Measurements from ENCODE around the gene RPS2.

DNA sequence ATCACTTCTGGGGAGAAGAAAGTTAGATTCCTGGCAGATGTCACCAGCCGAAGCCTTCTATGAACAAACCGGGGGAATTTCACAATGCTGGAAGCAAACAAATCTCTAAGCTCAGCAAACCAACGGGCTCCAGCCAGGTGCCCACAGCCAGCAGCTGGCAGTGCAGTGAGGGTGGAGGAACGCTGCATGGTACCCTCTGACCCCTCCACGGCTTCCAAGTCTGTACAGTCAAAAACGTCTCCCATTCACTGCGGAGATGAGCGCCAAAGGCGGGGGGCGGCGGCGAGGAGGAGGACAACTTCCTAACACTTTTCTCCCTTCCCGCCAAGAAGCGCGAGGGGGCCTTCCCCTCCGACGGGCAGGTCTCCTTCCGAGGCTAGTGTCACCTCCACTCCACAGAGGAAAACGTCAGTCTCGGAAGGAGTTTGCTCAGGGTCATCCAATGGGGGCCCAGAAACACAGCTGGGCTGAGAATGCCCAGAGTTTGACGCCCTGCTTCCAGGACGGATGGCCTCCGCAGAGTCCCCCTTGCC, 44.1 kb upstream of the RPS2 start:
- TF ChIP-seq EZH2 (IDR thresholded peaks at IDR 0.05; ENCODE audit: insufficient read depth, poor library complexity, severe bottlenecking) (no peak), EZH2phosphoT487 (IDR thresholded peaks at IDR 0.05; ENCODE audit: insufficient read depth, low read depth) (no peak)

Measured in GM23248 (cell line).